Liver (tissue), 9 donors: ENCODE measurements around the gene PTPN14. TPM values are rescaled to one million over a fixed set of nuclear protein-coding genes. Genes with fewer than 3 reads are reported as not detected.

ENCODE experiments used
- DNase-seq: peaks from one replicate; pipeline ENCODE4 v3.0.0-alpha.2; 2017; ENCODE audit warnings: low spot score
- H3K27ac ChIP-seq, 2 donors: one replicate each; pipeline ENCODE4 v1.7.0; 2013; ENCODE audit warnings: inconsistent platforms in 2 of 2, low read length in 2 of 2, control low read depth in 1 of 2, low read depth in 1 of 2, mild to moderate bottlenecking in 1 of 2
- H3K27me3 ChIP-seq, 4 donors: one replicate each; pipeline versions ENCODE4 v1.6.1 to v1.7.0; 2013; ENCODE audit warnings: low read length in 3 of 4, inconsistent platforms in 1 of 4, mild to moderate bottlenecking in 1 of 4, moderate library complexity in 1 of 4; ENCODE audit not compliant: control insufficient read depth in 4 of 4, insufficient read depth in 4 of 4
- H3K36me3 ChIP-seq, 4 donors: one replicate each; pipeline versions ENCODE4 v1.6.1 to v1.7.0; 2013; ENCODE audit warnings: low read length in 3 of 4, mild to moderate bottlenecking in 3 of 4, low read depth in 1 of 4, moderate library complexity in 1 of 4; ENCODE audit not compliant: control insufficient read depth in 4 of 4, insufficient read depth in 3 of 4
- H3K4me1 ChIP-seq, 4 donors: one replicate each; pipeline versions ENCODE4 v1.6.1 to v1.7.0; 2013; ENCODE audit warnings: low read length in 3 of 4, mild to moderate bottlenecking in 3 of 4, moderate library complexity in 1 of 4; ENCODE audit not compliant: control insufficient read depth in 4 of 4, insufficient read depth in 4 of 4
- H3K4me3 ChIP-seq, 3 donors: one replicate each; pipeline versions ENCODE4 v1.6.1 to v1.7.0; 2013; ENCODE audit warnings: low read length in 3 of 3, control low read depth in 1 of 3, low read depth in 1 of 3, mild to moderate bottlenecking in 1 of 3
- H3K9ac ChIP-seq, 2 donors: one replicate each; pipeline ENCODE4 v1.7.0; 2013; ENCODE audit warnings: low read length in 2 of 2, mild to moderate bottlenecking in 2 of 2, moderate library complexity in 2 of 2, control low read depth in 1 of 2, low read depth in 1 of 2
- H3K9me3 ChIP-seq, 4 donors: one replicate each; pipeline versions ENCODE4 v1.6.1 to v1.7.0; 2013; ENCODE audit warnings: low read length in 3 of 4; ENCODE audit not compliant: control insufficient read depth in 4 of 4
- EGR1 ChIP-seq, 2 donors: IDR thresholded peaks; 2 replicates each; pipeline ENCODE4 v1.6.1; 2016 to 2018; ENCODE audit warnings: antibody characterized with exemption in 2 of 2, low read depth in 2 of 2
- FOXA1 ChIP-seq: IDR thresholded peaks from 2 replicates; pipeline ENCODE4 v1.6.1; 2016; ENCODE audit warnings: antibody characterized with exemption
- FOXA2 ChIP-seq: IDR thresholded peaks from 2 replicates; pipeline ENCODE4 v1.6.1; 2016; ENCODE audit warnings: antibody characterized with exemption
- HNF4A ChIP-seq, 2 donors: conservative IDR thresholded peaks; 2 replicates each; pipeline ENCODE4 v1.6.1; 2016; ENCODE audit warnings: antibody characterized with exemption in 2 of 2, mild to moderate bottlenecking in 2 of 2
- HNF4G ChIP-seq: IDR thresholded peaks from 2 replicates; pipeline ENCODE4 v1.6.1; 2016; ENCODE audit warnings: antibody characterized with exemption
- JUND ChIP-seq, 2 donors: IDR thresholded peaks; 2 replicates each; pipeline ENCODE4 v1.6.1; 2016; ENCODE audit warnings: antibody characterized with exemption in 2 of 2
- RAD21 ChIP-seq, 2 donors: IDR thresholded peaks; 2 replicates each; pipeline ENCODE4 v1.6.1; 2016; ENCODE audit warnings: antibody characterized with exemption in 2 of 2, mild to moderate bottlenecking in 2 of 2
- RXRA ChIP-seq, 2 donors: IDR thresholded peaks; 2 replicates each; pipeline ENCODE4 v1.6.1; 2017 to 2018; ENCODE audit warnings: antibody characterized with exemption in 2 of 2, mild to moderate bottlenecking in 1 of 2
- SP1 ChIP-seq: IDR thresholded peaks from 2 replicates; pipeline ENCODE4 v1.6.1; 2018; ENCODE audit warnings: antibody characterized with exemption, mild to moderate bottlenecking
- TAF1 ChIP-seq: conservative IDR thresholded peaks from 2 replicates; pipeline ENCODE4 v1.6.1; 2016; ENCODE audit warnings: antibody characterized with exemption, mild to moderate bottlenecking
- YY1 ChIP-seq: IDR thresholded peaks from 2 replicates; pipeline ENCODE4 v1.6.1; 2016; ENCODE audit warnings: antibody characterized with exemption, mild to moderate bottlenecking
- WGBS: extraction: QIAGEN DNeasy Blood & Tissue Kit; methylation state at CpG from one replicate; pipeline ENCODE4 v1.1.7; 2013; 5-methylcytosine and 5-hydroxymethylcytosine counted together
- polyA plus RNA-seq, 2 donors: library from polyadenylated mRNA; stranded (reverse) in 1 of 2; unstranded in 1 of 2; fragments of 200-250 nt in 1 of 2; fragments of >200 nt in 1 of 2; fragmentation: Nextera tagmentation in 1 of 2; extraction: Ambion mirVana in 1 of 2; gene quantifications; one replicate each; pipeline versions ENCODE4 v1.2.1 to v1.2.3, GENCODE V29; 2013 to 2015
- total RNA-seq, 2 donors: library from RNA; depleted of rRNA; stranded (reverse); fragments of >200 nt; gene quantifications; one replicate each; pipeline ENCODE4 v1.2.3, GENCODE V29; 2014
- TF ChIP-seq, protein P1 (sequence below): IDR thresholded peaks from 2 replicates; pipeline ENCODE4 v1.6.1; 2016; ENCODE audit warnings: antibody characterized with exemption
- TF ChIP-seq, protein P2 (sequence below): IDR thresholded peaks from 2 replicates; pipeline ENCODE4 v1.6.1; 2016; ENCODE audit warnings: antibody characterized with exemption, mild to moderate bottlenecking
- TF ChIP-seq, protein P3 (sequence below): fragments of 150-350 bp; IDR thresholded peaks from 2 replicates; pipeline ENCODE4 v1.5.1; 2017; ENCODE audit warnings: improper control_type of control experiment, low read depth, low read length; ENCODE audit not compliant: missing input control
- donor health status: healthy.
- donor health status: healthy.
- donor health status: healthy.
- donor health status: healthy.
- donor health status: healthy.

PTPN14 gene
- total and polyA plus RNA-seq, 4 donors = 0.54 to 3.2 (median 1.5) TPM

DNA sequence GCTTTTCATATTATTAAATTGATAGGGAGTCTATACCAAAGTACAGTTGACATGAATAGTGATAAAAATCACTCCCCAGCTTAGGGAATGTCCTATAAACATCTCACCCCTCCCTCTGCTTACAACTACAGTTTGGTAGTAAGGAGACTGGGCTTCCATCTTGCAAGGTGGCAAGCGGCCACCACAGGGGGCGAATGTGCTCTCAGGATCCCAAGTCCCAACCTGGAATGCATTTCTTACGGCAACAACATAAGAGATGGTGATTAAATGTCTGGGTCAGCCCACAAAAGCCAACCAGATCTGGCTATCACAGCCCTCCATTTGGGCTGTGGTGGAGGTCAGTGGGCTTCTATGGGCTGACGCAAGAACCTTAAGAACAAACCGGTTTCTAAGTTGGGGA, 202.4 kb downstream of the PTPN14 start:
- Histone ChIP-seq H3K36me3 (no peaks in the 10 kb centered on the region), H3K9ac (no peak overlapping the region), H3K9me3 (no peaks in the 10 kb centered on the region), H3K27me3 (no peaks in the 10 kb centered on the region), H3K4me3 (no peak overlapping the region), H3K4me1 (peaks cover 0 to 2% (median 0%) of the 10 kb centered on the region in 4 donors), H3K27ac (no peak overlapping the region)
- WGBS = 98% methylated on average over 5 of the region's 5 CpGs
- DNase-seq = no peak
- no peak for TF ChIP-seq TAF1
- TF ChIP-seq JUND (IDR thresholded peaks at IDR 0.05) = no peak
- no peak for TF ChIP-seq FOXA2
- TF ChIP-seq, protein P1, sequence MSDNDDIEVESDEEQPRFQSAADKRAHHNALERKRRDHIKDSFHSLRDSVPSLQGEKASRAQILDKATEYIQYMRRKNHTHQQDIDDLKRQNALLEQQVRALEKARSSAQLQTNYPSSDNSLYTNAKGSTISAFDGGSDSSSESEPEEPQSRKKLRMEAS = no peak
- TF ChIP-seq RXRA (IDR thresholded peaks at IDR 0.05) = no peak
- no peak for TF ChIP-seq RAD21 (IDR thresholded peaks at IDR 0.05)
- TF ChIP-seq, protein P2, sequence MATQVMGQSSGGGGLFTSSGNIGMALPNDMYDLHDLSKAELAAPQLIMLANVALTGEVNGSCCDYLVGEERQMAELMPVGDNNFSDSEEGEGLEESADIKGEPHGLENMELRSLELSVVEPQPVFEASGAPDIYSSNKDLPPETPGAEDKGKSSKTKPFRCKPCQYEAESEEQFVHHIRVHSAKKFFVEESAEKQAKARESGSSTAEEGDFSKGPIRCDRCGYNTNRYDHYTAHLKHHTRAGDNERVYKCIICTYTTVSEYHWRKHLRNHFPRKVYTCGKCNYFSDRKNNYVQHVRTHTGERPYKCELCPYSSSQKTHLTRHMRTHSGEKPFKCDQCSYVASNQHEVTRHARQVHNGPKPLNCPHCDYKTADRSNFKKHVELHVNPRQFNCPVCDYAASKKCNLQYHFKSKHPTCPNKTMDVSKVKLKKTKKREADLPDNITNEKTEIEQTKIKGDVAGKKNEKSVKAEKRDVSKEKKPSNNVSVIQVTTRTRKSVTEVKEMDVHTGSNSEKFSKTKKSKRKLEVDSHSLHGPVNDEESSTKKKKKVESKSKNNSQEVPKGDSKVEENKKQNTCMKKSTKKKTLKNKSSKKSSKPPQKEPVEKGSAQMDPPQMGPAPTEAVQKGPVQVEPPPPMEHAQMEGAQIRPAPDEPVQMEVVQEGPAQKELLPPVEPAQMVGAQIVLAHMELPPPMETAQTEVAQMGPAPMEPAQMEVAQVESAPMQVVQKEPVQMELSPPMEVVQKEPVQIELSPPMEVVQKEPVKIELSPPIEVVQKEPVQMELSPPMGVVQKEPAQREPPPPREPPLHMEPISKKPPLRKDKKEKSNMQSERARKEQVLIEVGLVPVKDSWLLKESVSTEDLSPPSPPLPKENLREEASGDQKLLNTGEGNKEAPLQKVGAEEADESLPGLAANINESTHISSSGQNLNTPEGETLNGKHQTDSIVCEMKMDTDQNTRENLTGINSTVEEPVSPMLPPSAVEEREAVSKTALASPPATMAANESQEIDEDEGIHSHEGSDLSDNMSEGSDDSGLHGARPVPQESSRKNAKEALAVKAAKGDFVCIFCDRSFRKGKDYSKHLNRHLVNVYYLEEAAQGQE = no peak
- no peak for TF ChIP-seq SP1
- TF ChIP-seq EGR1 (IDR thresholded peaks at IDR 0.05; ENCODE audit: low read depth in 2 of 2) = no peak
- no peak for TF ChIP-seq HNF4A (conservative IDR thresholded peaks at IDR 0.05)

DNA sequence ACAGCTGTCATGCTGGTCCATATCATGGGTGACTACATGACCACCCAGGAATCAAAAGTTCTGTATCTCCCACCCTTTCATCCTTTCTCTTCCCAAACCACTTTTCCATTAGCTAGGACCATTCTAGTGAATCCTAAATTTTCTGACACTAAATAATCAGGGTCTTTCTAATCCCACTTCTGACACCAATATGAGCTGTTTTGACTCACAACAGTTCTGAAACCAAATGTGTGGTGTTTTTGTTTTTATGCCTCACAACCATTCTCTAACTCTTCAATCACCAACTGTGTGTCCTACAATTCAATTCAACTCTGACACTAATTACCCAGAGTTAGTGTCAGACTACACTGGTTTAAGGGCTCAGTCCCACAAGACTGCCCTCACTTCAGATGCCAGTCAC, 206.5 kb downstream of the PTPN14 start:
- TF ChIP-seq JUND (IDR thresholded peaks at IDR 0.05) (no peak), YY1 (no peak), HNF4G (no peak), EGR1 (IDR thresholded peaks at IDR 0.05; ENCODE audit: low read depth in 2 of 2) (no peak)
- DNase-seq = no peak
- Histone ChIP-seq H3K9me3 (no peaks in the 10 kb centered on the region), H3K27me3 (no peaks in the 10 kb centered on the region), H3K4me1 (peaks cover 0 to 2% (median 0%) of the 10 kb centered on the region in 4 donors), H3K27ac (no peak overlapping the region), H3K4me3 (no peak overlapping the region), H3K9ac (no peak overlapping the region), H3K36me3 (no peaks in the 10 kb centered on the region)

DNA sequence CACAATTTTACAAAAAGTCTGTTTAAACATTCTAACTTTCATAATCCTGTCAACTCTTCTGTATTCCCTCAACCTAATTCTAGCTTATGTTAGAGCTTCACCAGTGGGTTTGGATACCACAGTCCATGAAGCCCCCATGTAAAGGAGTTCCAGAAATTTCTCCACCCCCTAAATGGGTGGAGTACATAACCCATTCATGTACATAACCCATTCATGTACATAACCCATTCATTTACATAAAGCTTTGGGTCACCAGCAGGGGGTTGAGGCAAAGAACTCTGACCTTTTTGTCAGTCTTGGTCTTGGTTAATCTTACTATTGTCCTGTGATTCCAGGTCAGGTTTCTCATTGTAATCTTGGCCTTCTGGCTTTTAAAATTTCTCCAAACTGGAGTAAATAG, 208.9 kb downstream of the PTPN14 start:
- no peak for DNase-seq
- TF ChIP-seq RXRA (IDR thresholded peaks at IDR 0.05) (no peak), YY1 (no peak), TAF1 (no peak), FOXA1 (no peak)
- TF ChIP-seq, protein P3, sequence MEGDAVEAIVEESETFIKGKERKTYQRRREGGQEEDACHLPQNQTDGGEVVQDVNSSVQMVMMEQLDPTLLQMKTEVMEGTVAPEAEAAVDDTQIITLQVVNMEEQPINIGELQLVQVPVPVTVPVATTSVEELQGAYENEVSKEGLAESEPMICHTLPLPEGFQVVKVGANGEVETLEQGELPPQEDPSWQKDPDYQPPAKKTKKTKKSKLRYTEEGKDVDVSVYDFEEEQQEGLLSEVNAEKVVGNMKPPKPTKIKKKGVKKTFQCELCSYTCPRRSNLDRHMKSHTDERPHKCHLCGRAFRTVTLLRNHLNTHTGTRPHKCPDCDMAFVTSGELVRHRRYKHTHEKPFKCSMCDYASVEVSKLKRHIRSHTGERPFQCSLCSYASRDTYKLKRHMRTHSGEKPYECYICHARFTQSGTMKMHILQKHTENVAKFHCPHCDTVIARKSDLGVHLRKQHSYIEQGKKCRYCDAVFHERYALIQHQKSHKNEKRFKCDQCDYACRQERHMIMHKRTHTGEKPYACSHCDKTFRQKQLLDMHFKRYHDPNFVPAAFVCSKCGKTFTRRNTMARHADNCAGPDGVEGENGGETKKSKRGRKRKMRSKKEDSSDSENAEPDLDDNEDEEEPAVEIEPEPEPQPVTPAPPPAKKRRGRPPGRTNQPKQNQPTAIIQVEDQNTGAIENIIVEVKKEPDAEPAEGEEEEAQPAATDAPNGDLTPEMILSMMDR = no peak

More for the DNA sequence above, 208.9 kb downstream of the PTPN14 start:
- H3K36me3 ChIP-seq = peaks cover 0 to 7% (median 0%) of the 10 kb centered on the region in 4 donors
- no peak overlapping the region for H3K27ac ChIP-seq
- no peaks in the 10 kb centered on the region for H3K4me1 ChIP-seq
- no peaks in the 10 kb centered on the region for H3K27me3 ChIP-seq
- no peak overlapping the region for H3K4me3 ChIP-seq
- no peak overlapping the region for H3K9ac ChIP-seq
- H3K9me3 ChIP-seq = no peaks in the 10 kb centered on the region
